Astrocyte of the cerebellum (primary cell): ENCODE measurements around the gene IQSEC1.

Source experiments
- DNase-seq: peaks from one replicate; pipeline ENCODE4 v3.0.0-alpha.2; 2011; ENCODE audit warnings: low read depth
- H3K4me3 ChIP-seq: 2 replicates; pipeline ENCODE4 v1.5.1; 2011; ENCODE audit warnings: mild to moderate bottlenecking, low read depth, low read length, moderate library complexity
- in situ Hi-C: cut with HindIII; loops from 2 replicates; pipeline ENCODE4 v1.10.0; 2017; ENCODE audit warnings: low sequenced_read_pairs
- TF ChIP-seq, protein P1 (sequence below): IDR thresholded peaks from 2 replicates; pipeline ENCODE4 v1.5.1; 2012; ENCODE audit warnings: low read length, low read depth, moderate library complexity, mild to moderate bottlenecking; ENCODE audit errors: missing control alignments

The IQSEC1 gene

DNA sequence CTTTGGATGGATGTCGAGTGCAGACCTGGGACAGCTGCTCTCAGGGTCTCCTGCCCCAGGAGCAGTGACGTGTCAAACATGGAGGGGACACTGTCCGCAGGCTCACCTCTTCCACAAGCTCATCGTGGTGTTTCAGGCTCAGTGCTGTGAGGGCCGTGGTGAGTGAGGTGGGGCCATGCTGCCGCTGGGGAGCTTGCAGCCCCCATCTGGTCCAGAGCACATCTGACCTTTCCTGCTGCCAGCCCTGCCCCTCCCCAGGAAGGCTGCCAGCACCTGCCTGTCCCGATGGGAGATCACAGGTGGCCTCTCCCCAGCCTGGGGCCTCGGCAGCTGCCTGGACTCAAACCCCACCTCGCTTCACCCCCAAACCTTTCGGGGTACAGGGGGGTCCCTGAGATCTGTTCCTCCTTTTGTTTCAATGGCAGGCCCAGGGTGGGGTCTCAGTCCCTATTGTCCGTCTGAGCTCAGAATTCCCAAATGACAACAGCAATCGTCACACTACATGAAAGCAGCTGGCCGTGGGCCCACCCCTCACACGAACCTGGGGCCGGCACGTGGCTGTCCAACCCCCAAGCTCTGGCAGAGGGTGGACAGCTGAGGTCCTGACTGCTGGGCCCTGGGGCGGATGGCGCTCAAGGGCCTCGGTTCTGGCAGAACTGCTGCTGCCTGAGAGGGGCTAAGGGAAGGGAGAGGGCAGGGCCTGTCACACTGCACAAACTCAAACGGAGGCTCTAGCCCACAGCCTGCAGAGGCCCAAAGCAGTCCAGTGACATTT is 166.9 kb downstream of the IQSEC1 start:
- TF ChIP-seq, protein P1, sequence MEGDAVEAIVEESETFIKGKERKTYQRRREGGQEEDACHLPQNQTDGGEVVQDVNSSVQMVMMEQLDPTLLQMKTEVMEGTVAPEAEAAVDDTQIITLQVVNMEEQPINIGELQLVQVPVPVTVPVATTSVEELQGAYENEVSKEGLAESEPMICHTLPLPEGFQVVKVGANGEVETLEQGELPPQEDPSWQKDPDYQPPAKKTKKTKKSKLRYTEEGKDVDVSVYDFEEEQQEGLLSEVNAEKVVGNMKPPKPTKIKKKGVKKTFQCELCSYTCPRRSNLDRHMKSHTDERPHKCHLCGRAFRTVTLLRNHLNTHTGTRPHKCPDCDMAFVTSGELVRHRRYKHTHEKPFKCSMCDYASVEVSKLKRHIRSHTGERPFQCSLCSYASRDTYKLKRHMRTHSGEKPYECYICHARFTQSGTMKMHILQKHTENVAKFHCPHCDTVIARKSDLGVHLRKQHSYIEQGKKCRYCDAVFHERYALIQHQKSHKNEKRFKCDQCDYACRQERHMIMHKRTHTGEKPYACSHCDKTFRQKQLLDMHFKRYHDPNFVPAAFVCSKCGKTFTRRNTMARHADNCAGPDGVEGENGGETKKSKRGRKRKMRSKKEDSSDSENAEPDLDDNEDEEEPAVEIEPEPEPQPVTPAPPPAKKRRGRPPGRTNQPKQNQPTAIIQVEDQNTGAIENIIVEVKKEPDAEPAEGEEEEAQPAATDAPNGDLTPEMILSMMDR: no peak
- H3K4me3 ChIP-seq: no peak overlapping the region
- in situ Hi-C loops: no loop called here
- no peak for DNase-seq

DNA sequence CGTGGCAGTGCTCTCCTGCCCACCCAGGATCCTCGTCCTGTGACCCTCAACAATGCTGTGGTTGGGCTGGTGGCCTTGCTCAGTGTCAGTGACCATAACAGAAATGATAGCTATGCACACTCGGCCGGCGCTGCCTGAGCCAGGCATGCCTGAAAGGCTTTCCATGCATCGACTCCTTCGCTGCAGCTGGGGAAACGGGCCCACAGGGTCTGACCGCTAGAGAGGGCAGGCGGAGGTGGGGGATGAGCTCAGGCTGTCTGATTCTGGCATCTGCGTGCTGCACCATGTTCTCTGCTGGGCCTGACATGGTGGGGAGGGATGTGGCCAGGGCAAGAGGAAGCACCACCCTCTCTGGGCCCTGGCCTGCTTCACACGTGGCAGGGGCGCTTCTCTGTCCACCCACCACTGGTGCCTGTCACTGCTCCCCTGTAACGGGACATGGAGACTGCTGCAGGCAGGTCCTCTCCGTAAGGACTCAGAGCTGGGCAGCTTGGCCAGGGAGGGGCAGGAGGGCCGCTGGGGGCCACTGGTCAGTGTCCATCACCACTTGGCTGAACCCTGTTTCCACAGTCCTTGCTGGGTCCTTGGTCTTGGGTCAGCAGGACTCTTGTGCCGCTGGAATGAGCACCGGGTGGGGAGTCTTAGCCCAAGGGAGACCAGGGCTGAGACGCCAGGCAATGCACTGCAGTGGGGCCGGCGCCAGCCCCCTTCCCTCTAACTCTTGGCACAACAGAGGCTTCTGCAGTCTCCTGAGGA is 167.7 kb downstream of the IQSEC1 start:
- H3K4me3 ChIP-seq: no peak overlapping the region
- TF ChIP-seq, protein P1: no peak
- in situ Hi-C loops: no loop called here
- DNase-seq: no peak

DNA sequence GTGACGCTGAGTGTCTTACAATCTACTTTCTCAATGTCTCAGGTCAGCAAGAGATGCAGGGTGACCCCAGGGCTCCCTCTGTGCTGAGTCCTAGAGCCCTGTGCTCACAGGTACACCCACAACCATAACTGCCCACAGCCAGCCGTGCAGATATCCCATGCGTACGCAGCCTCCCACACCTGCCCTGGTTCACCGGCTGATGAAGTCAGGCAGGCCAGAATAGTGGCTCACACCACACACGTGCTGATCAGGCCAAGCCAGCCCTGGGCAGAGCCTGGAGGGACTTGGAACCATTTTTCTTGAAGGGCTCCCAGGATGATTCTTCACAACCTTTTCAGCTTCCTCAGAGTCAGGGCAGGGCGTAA is 168.3 kb downstream of the IQSEC1 start:
- H3K4me3 ChIP-seq: no peak overlapping the region
- TF ChIP-seq, protein P1: no peak
- in situ Hi-C loops: no loop called here
- no peak for DNase-seq

DNA sequence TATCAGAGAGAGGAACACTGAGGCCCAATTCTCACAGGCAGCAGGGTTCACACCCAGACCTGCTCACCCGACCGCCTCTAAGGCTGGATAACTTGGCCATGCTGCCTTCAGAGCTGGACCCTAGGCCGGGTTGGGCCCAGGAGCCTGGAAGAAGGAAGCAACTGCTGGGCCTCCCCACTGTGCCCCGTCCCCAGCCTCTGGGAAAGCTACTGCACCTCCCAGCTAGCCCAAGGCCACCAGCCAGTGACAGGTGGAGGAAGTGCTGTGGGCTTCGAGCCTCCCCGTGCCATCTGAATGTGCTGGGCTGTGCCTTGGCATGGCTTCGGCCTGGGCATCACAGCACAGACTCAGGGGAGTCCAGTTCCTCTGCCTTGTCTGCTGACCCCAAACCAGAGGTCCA is 169.3 kb downstream of the IQSEC1 start:
- in situ Hi-C loops: no loop called here
- H3K4me3 ChIP-seq: no peak overlapping the region
- TF ChIP-seq, protein P1: no peak
- no peak for DNase-seq

DNA sequence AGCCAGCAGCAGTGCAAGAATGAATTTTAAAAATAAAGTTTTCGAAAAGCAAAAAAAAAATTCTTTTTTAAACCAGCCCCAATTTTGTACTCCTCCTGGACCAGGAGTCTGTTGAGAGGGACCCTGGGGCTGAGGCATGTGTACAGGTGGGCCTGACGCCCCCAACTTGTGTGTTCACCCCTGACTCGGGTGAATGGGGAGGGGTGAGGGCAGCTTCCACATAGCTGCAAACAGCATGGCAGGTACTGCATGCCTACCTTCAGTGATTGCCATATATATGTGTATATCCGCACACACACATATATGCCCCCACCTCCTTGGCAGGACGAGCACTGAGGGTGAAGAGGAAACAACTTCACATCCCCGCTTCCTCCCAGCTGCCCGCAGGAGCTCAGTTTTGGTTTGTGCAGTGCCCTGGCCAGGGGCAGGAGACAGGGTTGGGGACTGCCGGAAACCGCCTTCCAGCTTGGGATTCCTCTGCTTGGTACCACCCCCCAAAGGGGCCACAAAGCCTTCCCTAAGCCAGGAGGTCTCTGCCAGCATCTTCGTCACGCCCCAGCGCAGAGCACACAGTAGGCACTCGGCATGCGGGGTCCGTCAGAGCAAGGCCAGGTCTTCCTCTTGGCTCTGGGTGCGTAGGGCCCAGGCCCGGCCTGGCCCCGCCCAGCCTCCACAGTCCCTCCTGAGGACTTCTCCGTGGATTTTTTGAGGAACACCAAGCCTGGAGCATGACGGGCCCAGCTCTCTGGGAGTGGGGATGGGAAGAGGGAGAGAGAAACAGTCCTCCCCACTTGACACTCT is 170.0 kb downstream of the IQSEC1 start:
- in situ Hi-C loops: no loop called here
- DNase-seq: no peak

More for the DNA sequence above, 170.0 kb downstream of the IQSEC1 start:
- TF ChIP-seq, protein P1: no peak
- no peak overlapping the region for H3K4me3 ChIP-seq
